HEK293T (cell line): ENCODE measurements around the gene PLAGL2.

Experiments used
- BHLHE40 ChIP-seq: fragments of 450-650 bp; IDR thresholded peaks from 2 replicates; pipeline ENCODE4 v1.6.1; 2016; ENCODE audit warnings: mild to moderate bottlenecking, moderate library complexity, borderline replicate concordance
- FOXA1 ChIP-seq: fragments of 450-650 bp; IDR thresholded peaks from 2 replicates; pipeline ENCODE4 v1.6.1; 2016; ENCODE audit warnings: mild to moderate bottlenecking
- FOXK2 ChIP-seq: fragments of 450-650 bp; IDR thresholded peaks from 2 replicates; pipeline ENCODE4 v1.6.1; 2016; ENCODE audit warnings: mild to moderate bottlenecking
- FOXM1 ChIP-seq: fragments of 450-650 bp; IDR thresholded peaks from 2 replicates; pipeline ENCODE4 v1.6.1; 2017; ENCODE audit warnings: mild to moderate bottlenecking, borderline replicate concordance
- SP1 ChIP-seq: fragments of 450-650 bp; IDR thresholded peaks from 2 replicates; pipeline ENCODE4 v1.6.1; 2017
- SUZ12 ChIP-seq: fragments of 450-650 bp; IDR thresholded peaks from 2 replicates; pipeline ENCODE4 v1.6.1; 2016; ENCODE audit warnings: mild to moderate bottlenecking
- TARDBP ChIP-seq: fragments of 450-650 bp; IDR thresholded peaks from 2 replicates; pipeline ENCODE4 v1.6.1; 2016

DNA sequence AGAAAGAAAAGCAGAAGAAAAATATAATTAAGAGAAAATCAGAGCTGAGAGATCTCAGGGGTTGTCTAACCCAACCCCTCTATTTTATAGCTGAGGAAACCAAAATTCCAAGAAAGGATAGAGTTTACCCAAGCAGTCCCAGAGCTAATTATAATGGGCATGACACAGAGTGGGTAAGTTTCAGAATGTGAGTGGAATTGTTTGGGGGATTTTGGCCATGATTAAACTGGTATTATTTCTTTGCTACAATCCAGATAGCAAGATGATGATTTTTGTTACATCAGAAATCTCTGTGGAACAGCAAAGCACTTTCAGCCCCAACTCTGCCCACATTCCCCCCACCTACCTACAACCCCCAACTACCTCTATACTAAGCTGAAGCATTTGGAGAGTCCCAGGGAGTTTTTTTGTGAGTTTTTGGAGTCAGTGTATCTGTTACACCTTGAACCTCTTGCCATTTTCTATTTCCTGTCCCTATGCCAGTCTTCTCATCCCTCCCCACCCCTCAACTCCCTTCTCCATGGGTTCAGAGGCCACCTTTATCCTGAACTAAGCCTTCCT lies 24.9 kb upstream of the PLAGL2 start:
- TF ChIP-seq BHLHE40 (no peak), FOXM1 (no peak), FOXA1 (no peak), SUZ12 (no peak), FOXK2 (no peak), TARDBP (no peak), SP1 (no peak)
